Thoracic aorta (tissue), 2 donors: ENCODE data around the gene XAB2. TPM values are rescaled to one million over a fixed set of nuclear protein-coding genes. Genes with fewer than 3 reads are reported as not detected.

ENCODE experiments used
- ATAC-seq: fragments of 150-250 bp; one replicate; pipeline ENCODE4 v1.8.0; 2017; ENCODE audit warnings: low read depth; ENCODE audit not compliant: insufficient number of reproducible peaks, low FRiP score
- DNase-seq: peaks from one replicate; pipeline ENCODE4 v3.0.0-alpha.2; 2020; ENCODE audit warnings: low spot score
- H3K27ac ChIP-seq, 2 donors: fragments of 200-600 bp; sonication (generic); 1 replicate in 1 of 2; 2 replicates in 1 of 2; pipeline ENCODE4 v1.5.1; 2016; ENCODE audit warnings: mild to moderate bottlenecking in 2 of 2, moderate library complexity in 2 of 2
- H3K27me3 ChIP-seq: fragments of 200-600 bp; sonication (generic); replicated peaks from 2 replicates; pipeline ENCODE4 v1.6.0; 2016; ENCODE audit warnings: mild to moderate bottlenecking; ENCODE audit not compliant: insufficient read depth
- H3K36me3 ChIP-seq: fragments of 200-600 bp; sonication (generic); one replicate; pipeline ENCODE4 v1.5.1; 2016
- H3K4me1 ChIP-seq, 2 donors: fragments of 200-600 bp; sonication (generic); 1 replicate in 1 of 2; 2 replicates in 1 of 2; pipeline versions ENCODE4 v1.5.1 to v1.6.0; 2016; ENCODE audit warnings: low read depth in 2 of 2, mild to moderate bottlenecking in 1 of 2; ENCODE audit not compliant: control insufficient read depth in 1 of 2
- H3K4me3 ChIP-seq: fragments of 200-600 bp; sonication (generic); 2 replicates; pipeline ENCODE4 v1.5.1; 2016; ENCODE audit warnings: mild to moderate bottlenecking
- H3K9me3 ChIP-seq: fragments of 200-600 bp; sonication (generic); 2 replicates; pipeline ENCODE4 v1.5.1; 2016
- total RNA-seq, 2 donors: library from RNA; depleted of rRNA; stranded (reverse); fragments of >200 nt; gene quantifications; one replicate each; pipeline versions ENCODE4 v1.1.0 to v1.2.3, GENCODE V29; 2016
- TF ChIP-seq, protein P1 (sequence below): fragments of 200-600 bp; sonication (generic); IDR thresholded peaks from one replicate; pipeline ENCODE4 v1.5.1; 2019; ENCODE audit warnings: antibody characterized with exemption

XAB2 gene
- total RNA-seq, 2 donors from 2014 or later: 34.1 to 40.6 TPM

DNA sequence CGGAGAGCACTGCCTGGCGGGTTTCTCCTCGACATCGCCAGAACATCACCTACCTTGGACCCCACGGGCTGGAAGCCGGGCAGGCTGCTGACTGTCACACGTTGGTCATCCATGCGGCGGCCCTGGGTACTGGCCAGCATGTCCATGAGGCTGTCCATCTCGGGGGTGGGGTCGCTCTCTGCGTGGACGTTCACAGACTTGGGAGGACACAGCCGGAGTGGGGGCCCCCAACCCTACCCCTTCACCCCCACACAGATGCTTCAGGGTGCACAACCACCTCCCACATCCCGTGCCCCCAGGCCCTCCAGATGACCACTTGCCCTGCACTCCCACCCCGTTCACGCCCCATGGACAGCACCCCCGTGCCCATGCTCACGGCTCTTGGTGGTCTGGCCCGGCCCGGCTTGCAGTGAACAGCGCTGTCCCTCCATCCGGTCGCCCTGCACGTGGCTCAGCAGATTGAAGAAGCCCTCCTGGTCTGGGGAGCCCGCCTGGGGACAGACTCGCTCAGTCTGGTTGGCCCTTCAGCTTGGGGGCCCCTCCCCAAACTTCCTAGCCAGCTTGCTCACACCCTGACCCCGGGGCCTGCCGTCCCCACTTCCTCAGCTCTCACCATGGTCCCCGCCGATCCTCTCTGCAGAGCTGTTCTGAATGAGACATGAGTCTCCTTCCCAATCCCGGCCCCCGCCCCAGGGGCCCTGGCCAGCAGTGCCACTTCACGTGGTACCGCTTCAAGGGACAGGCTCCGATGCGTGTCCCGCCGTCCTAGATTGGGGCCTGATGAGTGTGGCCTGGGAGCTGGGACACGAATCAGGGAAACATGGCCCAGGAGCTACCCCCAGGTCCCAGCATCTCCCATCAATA lies 3.2 kb upstream of the XAB2 start:
- DNase-seq (no peak), ATAC-seq (no peak)
- H3K9me3 ChIP-seq: no peaks in the 10 kb centered on the region
- TF ChIP-seq, protein P1, sequence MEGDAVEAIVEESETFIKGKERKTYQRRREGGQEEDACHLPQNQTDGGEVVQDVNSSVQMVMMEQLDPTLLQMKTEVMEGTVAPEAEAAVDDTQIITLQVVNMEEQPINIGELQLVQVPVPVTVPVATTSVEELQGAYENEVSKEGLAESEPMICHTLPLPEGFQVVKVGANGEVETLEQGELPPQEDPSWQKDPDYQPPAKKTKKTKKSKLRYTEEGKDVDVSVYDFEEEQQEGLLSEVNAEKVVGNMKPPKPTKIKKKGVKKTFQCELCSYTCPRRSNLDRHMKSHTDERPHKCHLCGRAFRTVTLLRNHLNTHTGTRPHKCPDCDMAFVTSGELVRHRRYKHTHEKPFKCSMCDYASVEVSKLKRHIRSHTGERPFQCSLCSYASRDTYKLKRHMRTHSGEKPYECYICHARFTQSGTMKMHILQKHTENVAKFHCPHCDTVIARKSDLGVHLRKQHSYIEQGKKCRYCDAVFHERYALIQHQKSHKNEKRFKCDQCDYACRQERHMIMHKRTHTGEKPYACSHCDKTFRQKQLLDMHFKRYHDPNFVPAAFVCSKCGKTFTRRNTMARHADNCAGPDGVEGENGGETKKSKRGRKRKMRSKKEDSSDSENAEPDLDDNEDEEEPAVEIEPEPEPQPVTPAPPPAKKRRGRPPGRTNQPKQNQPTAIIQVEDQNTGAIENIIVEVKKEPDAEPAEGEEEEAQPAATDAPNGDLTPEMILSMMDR: no peak
- H3K27ac ChIP-seq: no peak overlapping the region
- no peaks in the 10 kb centered on the region for H3K27me3 ChIP-seq
- no peaks in the 10 kb centered on the region for H3K36me3 ChIP-seq
- H3K4me3 ChIP-seq: no peak overlapping the region
- H3K4me1 ChIP-seq: peaks cover 22 to 27% of the 10 kb centered on the region in 2 donors

DNA sequence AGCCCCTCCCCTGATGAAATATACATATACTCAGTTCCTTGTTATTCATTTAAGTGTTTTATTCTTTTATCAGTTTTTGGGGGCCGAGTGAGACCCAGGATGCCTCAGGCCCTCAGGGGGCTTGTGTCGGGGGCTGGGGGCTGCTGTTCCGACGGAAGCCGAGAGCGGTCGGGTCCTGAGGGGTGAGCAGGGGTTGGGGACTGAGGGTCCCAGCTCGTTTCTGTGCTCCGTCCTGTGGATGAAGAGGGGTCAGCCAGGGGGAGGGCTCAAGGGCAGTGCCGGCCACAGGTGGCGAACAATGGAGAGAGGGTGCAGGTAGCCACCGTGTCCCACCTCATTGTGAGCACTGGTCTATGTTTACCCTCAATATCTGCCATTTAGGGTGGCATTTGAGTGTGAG lies 2.2 kb upstream of the XAB2 start:
- no peak overlapping the region for H3K27ac ChIP-seq
- no peaks in the 10 kb centered on the region for H3K36me3 ChIP-seq
- no peak for ATAC-seq
- H3K4me3 ChIP-seq: no peak overlapping the region
- no peaks in the 10 kb centered on the region for H3K27me3 ChIP-seq
- H3K4me1 ChIP-seq: peaks cover 22 to 29% of the 10 kb centered on the region in 2 donors
- no peak for DNase-seq
- no peaks in the 10 kb centered on the region for H3K9me3 ChIP-seq
- TF ChIP-seq, protein P1: no peak

DNA sequence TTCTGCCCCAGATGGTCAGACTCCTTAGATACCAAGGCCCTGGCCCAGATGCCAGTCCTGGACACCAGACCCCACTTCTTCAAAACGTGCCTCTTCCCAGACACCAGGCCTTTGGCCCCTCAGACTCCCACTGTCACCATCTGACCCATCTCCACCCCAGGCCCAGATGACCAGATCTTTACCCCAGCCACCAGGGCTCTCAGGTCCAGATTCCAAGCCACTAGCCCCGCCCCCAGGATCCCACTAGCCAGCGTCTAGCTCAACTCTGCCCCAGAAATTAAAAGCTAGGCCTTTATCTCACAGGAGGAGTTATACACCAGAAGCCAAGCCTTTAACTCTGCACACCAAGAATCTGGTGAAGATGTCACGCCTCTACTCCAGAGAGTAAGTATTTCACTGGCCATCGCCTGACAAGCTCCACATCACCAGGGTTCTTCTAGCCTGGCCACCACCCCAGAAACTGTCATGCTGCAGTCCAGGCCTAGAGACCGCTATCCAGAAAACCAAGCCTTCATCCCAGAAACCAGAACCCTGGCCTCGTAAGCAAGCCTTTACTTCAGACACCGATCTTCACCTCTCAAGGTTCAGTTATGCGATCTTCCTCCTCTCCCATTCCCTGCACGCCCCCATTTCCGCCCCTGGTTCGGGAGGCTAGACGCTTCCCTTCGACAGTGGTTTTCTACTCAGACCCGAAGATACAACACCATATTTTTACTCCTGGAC lies 595 bp downstream of the XAB2 start:
- peak overlapping the region; percentile 99 for H3K4me3 ChIP-seq
- DNase-seq (no peak), ATAC-seq (no peak)
- TF ChIP-seq, protein P1: no peak
- H3K36me3 ChIP-seq: peaks cover 11% of the 10 kb centered on the region
- peak overlapping the region; percentile 81 to 85 for H3K27ac ChIP-seq
- no peaks in the 10 kb centered on the region for H3K9me3 ChIP-seq
- H3K27me3 ChIP-seq: no peaks in the 10 kb centered on the region
- H3K4me1 ChIP-seq: peaks cover 22 to 29% of the 10 kb centered on the region in 2 donors

DNA sequence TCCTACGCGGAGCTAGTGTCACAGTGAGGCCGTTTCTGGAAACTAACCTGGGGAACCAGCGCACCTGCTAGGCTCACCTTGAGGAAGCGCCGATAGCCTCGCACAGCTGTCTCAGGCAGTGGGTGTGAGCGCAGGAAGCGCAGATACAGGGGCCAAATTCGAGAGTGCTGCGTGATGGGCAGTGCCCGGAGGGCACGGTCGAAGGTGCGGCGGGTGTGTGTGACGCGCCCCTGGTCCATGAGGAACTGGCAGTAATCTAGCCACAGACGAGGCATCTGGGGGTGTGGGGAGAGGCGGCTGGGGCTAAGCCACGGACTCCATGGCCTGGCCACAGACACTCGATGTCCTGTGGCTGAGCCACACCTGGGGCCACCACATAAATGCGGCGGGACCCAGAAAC lies 2.2 kb downstream of the XAB2 start:
- ATAC-seq (no peak), DNase-seq (no peak)
- H3K36me3 ChIP-seq: peaks cover 26% of the 10 kb centered on the region
- H3K27ac ChIP-seq: no peak overlapping the region
- no peak overlapping the region for H3K4me3 ChIP-seq
- peaks cover 22 to 29% of the 10 kb centered on the region in 2 donors for H3K4me1 ChIP-seq
- no peaks in the 10 kb centered on the region for H3K27me3 ChIP-seq
- TF ChIP-seq, protein P1: no peak
- H3K9me3 ChIP-seq: no peaks in the 10 kb centered on the region

DNA sequence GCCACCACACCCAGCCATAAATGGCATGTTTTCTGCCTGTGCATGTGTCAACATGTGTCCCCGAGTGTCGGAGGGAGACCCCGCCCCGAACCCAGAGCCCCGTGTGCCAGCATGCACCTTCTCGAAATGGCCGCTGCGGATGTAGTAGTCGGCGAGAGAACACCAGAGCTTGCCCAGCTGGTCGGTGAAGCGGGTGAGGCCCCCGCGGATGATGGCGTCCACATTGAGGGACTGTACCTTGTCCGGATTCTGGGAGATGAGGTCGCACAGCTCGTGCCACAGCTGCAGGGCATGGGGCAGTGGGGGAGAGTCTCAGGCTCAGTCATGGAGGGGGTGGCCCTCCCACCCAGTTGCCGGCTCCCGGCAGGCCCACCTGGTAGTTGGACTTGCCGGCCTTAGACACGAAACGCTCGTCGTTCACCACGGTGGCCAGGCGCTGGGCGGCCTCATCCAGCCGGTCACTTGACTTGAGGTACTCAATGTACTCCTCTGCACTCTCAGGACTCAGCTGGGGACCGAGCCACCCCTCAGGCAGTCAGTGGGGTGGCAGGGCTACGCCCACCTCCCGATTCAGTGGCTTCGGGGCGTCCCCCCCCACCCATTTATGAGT lies 3.5 kb downstream of the XAB2 start:
- no peak overlapping the region for H3K4me3 ChIP-seq
- H3K9me3 ChIP-seq: no peaks in the 10 kb centered on the region
- TF ChIP-seq, protein P1: no peak
- H3K27me3 ChIP-seq: no peaks in the 10 kb centered on the region
- no peak overlapping the region for H3K27ac ChIP-seq
- peaks cover 21 to 26% of the 10 kb centered on the region in 2 donors for H3K4me1 ChIP-seq
- DNase-seq (no peak), ATAC-seq (no peak)
- H3K36me3 ChIP-seq: peaks cover 39% of the 10 kb centered on the region
